HepG2 (cell line): Measurements from ENCODE around the gene HSPA1L. TPM values are rescaled to one million over a fixed set of nuclear protein-coding genes. Genes with fewer than 3 reads are reported as not detected.

Experiments
- AHR ChIP-seq: IDR thresholded peaks from 2 replicates; pipeline ENCODE4 v1.6.1; 2018; ENCODE audit warnings: missing genetic modification reagents, missing compliant biosample characterization
- CHCHD3 ChIP-seq: sonication (generic); formaldehyde crosslinking; IDR thresholded peaks from 2 replicates; pipeline ENCODE4 v1.8.0; 2022; ENCODE audit warnings: mild to moderate bottlenecking, missing genetic modification reagents, moderate library complexity
- HMG20A ChIP-seq: IDR thresholded peaks from 2 replicates; pipeline ENCODE4 v1.6.1; 2016; ENCODE audit warnings: borderline replicate concordance
- LCORL ChIP-seq, 2 experiments: fragments of 450-650 bp in 1 of 2; sonication (generic) in 1 of 2; formaldehyde crosslinking in 1 of 2; IDR thresholded peaks; 2 replicates each; pipeline versions ENCODE4 v1.5.0 to v1.6.1; 2017 to 2020; ENCODE audit warnings: antibody characterized with exemption in 1 of 2, missing genetic modification reagents in 1 of 2
- MZF1 ChIP-seq: sonication (generic); formaldehyde crosslinking; IDR thresholded peaks from 2 replicates; pipeline ENCODE4 v1.8.1; 2023; ENCODE audit warnings: mild to moderate bottlenecking, missing genetic modification reagents, borderline replicate concordance
- SKI ChIP-seq: fragments of 450-650 bp; IDR thresholded peaks from one replicate; pipeline ENCODE4 v1.6.1; 2018; ENCODE audit warnings: mild to moderate bottlenecking; ENCODE audit not compliant: partially characterized antibody
- SMC3 ChIP-seq: IDR thresholded peaks from 2 replicates; pipeline ENCODE4 v1.6.1; 2011; ENCODE audit warnings: low read length, improper control_type of control experiment
- SNAI1 ChIP-seq: sonication (generic); formaldehyde crosslinking; IDR thresholded peaks from 2 replicates; pipeline ENCODE4 v1.5.0; 2020; ENCODE audit warnings: mild to moderate bottlenecking, missing genetic modification reagents, borderline replicate concordance
- STAG1 ChIP-seq: sonication (generic); formaldehyde crosslinking; IDR thresholded peaks from 2 replicates; pipeline ENCODE4 v1.4.0; 2020; ENCODE audit warnings: missing genetic modification reagents
- ZFX ChIP-seq: sonication (generic); formaldehyde crosslinking; IDR thresholded peaks from 2 replicates; pipeline ENCODE4 v1.4.0; 2020; ENCODE audit warnings: mild to moderate bottlenecking, low read depth, missing genetic modification reagents, moderate library complexity
- ZKSCAN8 ChIP-seq: IDR thresholded peaks from 2 replicates; pipeline ENCODE4 v1.6.1; 2016; ENCODE audit warnings: borderline replicate concordance, missing genetic modification reagents, missing compliant biosample characterization
- ZNF253 ChIP-seq: sonication (generic); formaldehyde crosslinking; IDR thresholded peaks from 2 replicates; pipeline ENCODE4 v1.8.0; 2022; ENCODE audit warnings: mild to moderate bottlenecking, missing genetic modification reagents, borderline replicate concordance
- ZNF569 ChIP-seq: sonication (generic); formaldehyde crosslinking; IDR thresholded peaks from 2 replicates; pipeline ENCODE4 v1.5.0; 2020; ENCODE audit warnings: mild to moderate bottlenecking, missing genetic modification reagents, moderate library complexity, borderline replicate concordance
- ZNF652 ChIP-seq: IDR thresholded peaks from 2 replicates; pipeline ENCODE4 v1.6.1; 2016; ENCODE audit warnings: low read depth, borderline replicate concordance
- ZNF660 ChIP-seq: sonication (generic); formaldehyde crosslinking; IDR thresholded peaks from 2 replicates; pipeline ENCODE4 v1.5.1; 2020; ENCODE audit warnings: mild to moderate bottlenecking, low read depth, missing genetic modification reagents, borderline replicate concordance
- ZNF766 ChIP-seq: sonication (generic); formaldehyde crosslinking; IDR thresholded peaks from 2 replicates; pipeline ENCODE4 v1.5.0; 2020; ENCODE audit warnings: missing genetic modification reagents, borderline replicate concordance
- ZNF776 ChIP-seq: sonication (generic); formaldehyde crosslinking; IDR thresholded peaks from 2 replicates; pipeline ENCODE4 v1.4.0; 2020; ENCODE audit warnings: mild to moderate bottlenecking, missing genetic modification reagents
- ZSCAN9 ChIP-seq: IDR thresholded peaks from 2 replicates; pipeline ENCODE4 v1.6.1; 2016; ENCODE audit warnings: borderline replicate concordance
- polyA plus RNA-seq, 8 experiments: library from polyadenylated mRNA; depleted of rRNA in 3 of 8; stranded (reverse) in 7 of 8; unstranded in 1 of 8; fragments of >200 nt; fragmentation: Illumina TruSeq in 4 of 8; extraction: Trizol in 4 of 8; gene quantifications; 2 replicates each; pipeline versions ENCODE4 v1.2.1 to v1.2.3, GENCODE V29; 2011 to 2016; ENCODE audit warnings: low read depth in 4 of 8, missing spikeins in 1 of 8, mixed read lengths in 1 of 8; ENCODE audit not compliant: insufficient read depth in 1 of 8
- total RNA-seq, 5 experiments: library from RNA; depleted of rRNA; stranded (reverse); fragments of >200 nt; fragmentation: Illumina TruSeq; extraction: Trizol; gene quantifications; 2 replicates each; pipeline ENCODE4 v1.2.3, GENCODE V29; 2016; ENCODE audit warnings: low read depth in 1 of 5
- TF ChIP-seq, protein P1 (sequence below): sonication (generic); formaldehyde crosslinking; IDR thresholded peaks from 2 replicates; pipeline ENCODE4 v1.4.0; 2020; ENCODE audit warnings: missing genetic modification reagents
- TF ChIP-seq, protein P2 (sequence below): sonication (generic); formaldehyde crosslinking; IDR thresholded peaks from 2 replicates; pipeline ENCODE4 v1.4.0; 2020; ENCODE audit warnings: missing genetic modification reagents, borderline replicate concordance

Gene HSPA1L
- total and polyA plus RNA-seq, 2 of the 13 experiments (the other 11 are each of a cell fraction or from before 2014, with no cell fraction given), result 0.55 to 1.0 TPM

DNA sequence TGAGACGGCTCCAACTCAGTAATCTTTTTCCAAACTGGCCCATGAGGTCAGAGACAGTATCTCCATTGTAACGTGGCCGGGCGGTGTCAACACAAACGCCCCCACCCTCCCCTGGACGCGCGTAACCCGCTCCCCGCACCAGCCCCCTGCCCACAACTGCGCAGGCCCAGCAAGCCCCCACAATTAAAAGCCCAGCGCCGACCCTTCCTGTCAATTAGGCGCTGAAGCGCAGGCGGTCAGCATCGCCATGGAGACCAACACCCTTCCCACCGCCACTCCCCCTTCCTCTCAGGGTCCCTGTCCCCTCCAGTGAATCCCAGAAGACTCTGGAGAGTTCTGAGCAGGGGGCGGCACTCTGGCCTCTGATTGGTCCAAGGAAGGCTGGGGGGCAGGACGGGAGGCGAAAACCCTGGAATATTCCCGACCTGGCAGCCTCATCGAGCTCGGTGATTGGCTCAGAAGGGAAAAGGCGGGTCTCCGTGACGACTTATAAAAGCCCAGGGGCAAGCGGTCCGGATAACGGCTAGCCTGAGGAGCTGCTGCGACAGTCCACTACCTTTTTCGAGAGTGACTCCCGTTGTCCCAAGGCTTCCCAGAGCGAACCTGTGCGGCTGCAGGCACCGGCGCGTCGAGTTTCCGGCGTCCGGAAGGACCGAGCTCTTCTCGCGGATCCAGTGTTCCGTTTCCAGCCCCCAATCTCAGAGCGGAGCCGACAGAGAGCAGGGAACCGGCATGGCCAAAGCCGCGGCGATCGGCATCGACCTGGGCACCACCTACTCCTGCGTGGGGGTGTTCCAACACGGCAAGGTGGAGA is at the start of gene HSPA1L, which contains the start of gene HSPA1A (continued):
- TF ChIP-seq ZFX (CRISPR knock-in tag) (peak; percentile 40), ZNF253 (peak; percentile 65; the same call in 1 of the 2 replicates), ZNF660 (CRISPR knock-in tag) (no peak), ZSCAN9 (CRISPR knock-in tag) (no peak), ZNF569 (CRISPR knock-in tag) (no peak), SNAI1 (CRISPR knock-in tag) (no peak), CHCHD3 (CRISPR knock-in tag) (no peak), SKI (no peak), ZNF776 (CRISPR knock-in tag) (no peak), MZF1 (CRISPR knock-in tag) (no peak), AHR (CRISPR knock-in tag) (0 out of 2 replicates have a peak, but pooled peaks have one; percentile 71), HMG20A (no peak), STAG1 (CRISPR knock-in tag) (0 out of 2 replicates have a peak, but pooled peaks have one; percentile 5), LCORL (IDR thresholded peaks at IDR 0.05) (no peak), LCORL (CRISPR knock-in tag; IDR thresholded peaks at IDR 0.05) (peak; percentile 61; the same call in 1 of the 2 replicates), ZKSCAN8 (CRISPR knock-in tag) (no peak), ZNF766 (CRISPR knock-in tag) (no peak), ZNF652 (CRISPR knock-in tag) (peak; percentile 24; the same call in 1 of the 2 replicates), SMC3 (no peak)
- TF ChIP-seq, protein P1, sequence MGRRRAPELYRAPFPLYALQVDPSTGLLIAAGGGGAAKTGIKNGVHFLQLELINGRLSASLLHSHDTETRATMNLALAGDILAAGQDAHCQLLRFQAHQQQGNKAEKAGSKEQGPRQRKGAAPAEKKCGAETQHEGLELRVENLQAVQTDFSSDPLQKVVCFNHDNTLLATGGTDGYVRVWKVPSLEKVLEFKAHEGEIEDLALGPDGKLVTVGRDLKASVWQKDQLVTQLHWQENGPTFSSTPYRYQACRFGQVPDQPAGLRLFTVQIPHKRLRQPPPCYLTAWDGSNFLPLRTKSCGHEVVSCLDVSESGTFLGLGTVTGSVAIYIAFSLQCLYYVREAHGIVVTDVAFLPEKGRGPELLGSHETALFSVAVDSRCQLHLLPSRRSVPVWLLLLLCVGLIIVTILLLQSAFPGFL (CRISPR knock-in tag), result no peak
- TF ChIP-seq, protein P2, sequence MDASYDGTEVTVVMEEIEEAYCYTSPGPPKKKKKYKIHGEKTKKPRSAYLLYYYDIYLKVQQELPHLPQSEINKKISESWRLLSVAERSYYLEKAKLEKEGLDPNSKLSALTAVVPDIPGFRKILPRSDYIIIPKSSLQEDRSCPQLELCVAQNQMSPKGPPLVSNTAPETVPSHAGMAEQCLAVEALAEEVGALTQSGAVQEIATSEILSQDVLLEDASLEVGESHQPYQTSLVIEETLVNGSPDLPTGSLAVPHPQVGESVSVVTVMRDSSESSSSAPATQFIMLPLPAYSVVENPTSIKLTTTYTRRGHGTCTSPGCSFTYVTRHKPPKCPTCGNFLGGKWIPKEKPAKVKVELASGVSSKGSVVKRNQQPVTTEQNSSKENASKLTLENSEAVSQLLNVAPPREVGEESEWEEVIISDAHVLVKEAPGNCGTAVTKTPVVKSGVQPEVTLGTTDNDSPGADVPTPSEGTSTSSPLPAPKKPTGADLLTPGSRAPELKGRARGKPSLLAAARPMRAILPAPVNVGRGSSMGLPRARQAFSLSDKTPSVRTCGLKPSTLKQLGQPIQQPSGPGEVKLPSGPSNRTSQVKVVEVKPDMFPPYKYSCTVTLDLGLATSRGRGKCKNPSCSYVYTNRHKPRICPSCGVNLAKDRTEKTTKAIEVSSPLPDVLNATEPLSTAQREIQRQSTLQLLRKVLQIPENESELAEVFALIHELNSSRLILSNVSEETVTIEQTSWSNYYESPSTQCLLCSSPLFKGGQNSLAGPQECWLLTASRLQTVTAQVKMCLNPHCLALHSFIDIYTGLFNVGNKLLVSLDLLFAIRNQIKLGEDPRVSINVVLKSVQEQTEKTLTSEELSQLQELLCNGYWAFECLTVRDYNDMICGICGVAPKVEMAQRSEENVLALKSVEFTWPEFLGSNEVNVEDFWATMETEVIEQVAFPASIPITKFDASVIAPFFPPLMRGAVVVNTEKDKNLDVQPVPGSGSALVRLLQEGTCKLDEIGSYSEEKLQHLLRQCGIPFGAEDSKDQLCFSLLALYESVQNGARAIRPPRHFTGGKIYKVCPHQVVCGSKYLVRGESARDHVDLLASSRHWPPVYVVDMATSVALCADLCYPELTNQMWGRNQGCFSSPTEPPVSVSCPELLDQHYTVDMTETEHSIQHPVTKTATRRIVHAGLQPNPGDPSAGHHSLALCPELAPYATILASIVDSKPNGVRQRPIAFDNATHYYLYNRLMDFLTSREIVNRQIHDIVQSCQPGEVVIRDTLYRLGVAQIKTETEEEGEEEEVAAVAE (CRISPR knock-in tag), result peak; percentile 70; the same call in 1 of the 2 replicates
